Activated naive CD4-positive, alpha-beta T cell treated with anti-CD3 and anti-CD28 coated beads, Interleukin-2, amount 10 ng/mL, durations not matched to agents 7 days and 5 days (primary cell): ENCODE data around the gene KCNC3.
"Not testable (repeated sequence)": the region's sequence is repeated elsewhere in the genome, so short reads cannot be mapped to it uniquely, and the experiment has no call there.

Experiments
- CTCF ChIA-PET: fragments of 350-600 bp; sonication (Branson Sonifier 250); formaldehyde crosslinking; loops from one replicate; lab custom pipeline; 2021; ENCODE audit warnings: antibody characterized with exemption; lab: Charles Lee
- DNase-seq: peaks from one replicate; pipeline ENCODE4 v3.0.0-alpha.2; 2020
- H3K27ac Mint-ChIP-seq: one replicate; pipeline ENCODE4 v1.8.0; 2021; ENCODE audit warnings: mild to moderate bottlenecking, moderate library complexity, mixed read lengths
- H3K27me3 Mint-ChIP-seq: one replicate; pipeline ENCODE4 v1.8.0; 2021; ENCODE audit warnings: mild to moderate bottlenecking, mixed read lengths
- H3K36me3 Mint-ChIP-seq: one replicate; pipeline ENCODE4 v1.8.0; 2021; ENCODE audit warnings: mixed read lengths
- H3K4me1 Mint-ChIP-seq: one replicate; pipeline ENCODE4 v1.8.0; 2021; ENCODE audit warnings: mixed read lengths
- H3K4me3 Mint-ChIP-seq: one replicate; pipeline ENCODE4 v1.8.0; 2021; ENCODE audit warnings: mild to moderate bottlenecking, moderate library complexity, mixed read lengths
- H3K9me3 Mint-ChIP-seq: one replicate; pipeline ENCODE4 v1.8.0; 2021; ENCODE audit warnings: mixed read lengths

The KCNC3 gene

DNA sequence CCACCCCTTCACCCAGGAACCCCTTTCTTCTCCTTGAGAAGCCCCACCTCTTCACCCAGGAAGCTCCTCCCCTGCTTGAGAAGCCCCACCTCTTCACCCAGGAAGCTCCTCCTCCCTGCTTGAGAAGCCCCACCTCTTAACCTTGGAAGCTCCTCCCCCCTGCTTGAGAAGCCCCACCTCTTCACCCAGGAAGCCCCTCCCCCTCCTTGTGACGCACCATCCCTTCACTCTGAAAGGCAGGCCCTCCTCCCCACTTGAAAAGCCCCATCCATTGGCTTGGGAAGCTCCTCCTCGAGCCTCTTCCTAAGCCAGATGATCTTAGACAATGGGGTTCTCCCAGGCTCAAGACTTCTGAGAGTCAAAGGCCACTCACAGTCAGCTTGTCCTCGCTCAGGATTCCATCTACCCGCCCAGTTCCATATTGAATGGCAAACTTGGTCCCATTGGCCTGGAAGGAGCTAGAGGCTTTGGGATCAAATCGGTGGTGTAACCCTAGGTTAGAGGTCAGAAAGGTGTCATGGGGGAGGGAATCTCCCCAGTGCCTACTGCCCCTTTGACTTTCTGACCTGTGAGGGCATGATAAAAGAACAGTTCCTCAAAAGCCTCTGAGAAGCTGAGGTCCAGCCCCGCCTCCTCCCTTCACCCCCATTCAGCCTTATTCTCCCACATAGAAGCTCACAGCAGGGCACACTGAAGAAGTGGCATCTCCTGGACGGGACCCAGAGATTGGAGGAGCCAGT lies 32.3 kb upstream of the KCNC3 start:
- no peak for DNase-seq
- Mint-ChIP-seq H3K27me3 (peaks cover 11% of the 10 kb centered on the region), H3K4me3 (no peak overlapping the region), H3K9me3 (no peaks in the 10 kb centered on the region), H3K27ac (no peak overlapping the region), H3K4me1 (peaks cover 87% of the 10 kb centered on the region), H3K36me3 (peaks cover 10% of the 10 kb centered on the region)
- CTCF ChIA-PET: interaction anchor here (1.2 to 2.1 kb wide), 4 partner anchors 10 to 195 kb away, joined by 3 to 8 read pairs (median 4); no protein-coding TSS in a partner anchor

DNA sequence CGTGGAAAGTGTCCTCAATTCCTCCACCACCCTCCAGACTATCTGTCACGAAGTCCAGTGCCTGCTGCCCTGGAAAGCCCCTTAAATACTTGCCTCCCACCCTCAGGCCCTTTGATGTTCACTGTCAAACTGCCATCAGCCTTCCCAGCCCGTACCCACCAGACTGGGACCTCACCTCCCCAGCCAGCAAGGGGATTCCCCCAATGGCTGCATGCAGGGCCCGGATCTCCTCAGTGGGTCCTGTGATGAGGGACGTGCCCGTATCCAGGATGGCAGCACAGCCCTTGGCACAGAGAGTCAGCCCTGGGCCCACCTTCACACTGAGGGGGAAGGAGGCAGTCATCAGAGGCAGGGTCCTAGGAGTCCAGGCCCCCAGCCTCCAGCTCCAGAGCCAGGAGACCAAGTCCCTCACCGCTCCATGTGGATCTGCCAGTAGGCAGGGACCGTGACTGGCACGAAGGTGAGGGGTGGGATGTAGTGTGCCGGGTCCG lies 30.2 kb upstream of the KCNC3 start:
- DNase-seq: no peak
- H3K36me3 Mint-ChIP-seq: peaks cover 10% of the 10 kb centered on the region
- peak overlapping the region; percentile 81 for H3K4me3 Mint-ChIP-seq
- H3K4me1 Mint-ChIP-seq: peaks cover 69% of the 10 kb centered on the region
- no peaks in the 10 kb centered on the region for H3K9me3 Mint-ChIP-seq
- H3K27ac Mint-ChIP-seq: peak overlapping the region; percentile 98
- CTCF ChIA-PET: interaction anchor here (1.2 kb wide), 1 partner anchor 198 kb away, joined by 3 read pairs; no protein-coding TSS in a partner anchor
- H3K27me3 Mint-ChIP-seq: peaks cover 11% of the 10 kb centered on the region

DNA sequence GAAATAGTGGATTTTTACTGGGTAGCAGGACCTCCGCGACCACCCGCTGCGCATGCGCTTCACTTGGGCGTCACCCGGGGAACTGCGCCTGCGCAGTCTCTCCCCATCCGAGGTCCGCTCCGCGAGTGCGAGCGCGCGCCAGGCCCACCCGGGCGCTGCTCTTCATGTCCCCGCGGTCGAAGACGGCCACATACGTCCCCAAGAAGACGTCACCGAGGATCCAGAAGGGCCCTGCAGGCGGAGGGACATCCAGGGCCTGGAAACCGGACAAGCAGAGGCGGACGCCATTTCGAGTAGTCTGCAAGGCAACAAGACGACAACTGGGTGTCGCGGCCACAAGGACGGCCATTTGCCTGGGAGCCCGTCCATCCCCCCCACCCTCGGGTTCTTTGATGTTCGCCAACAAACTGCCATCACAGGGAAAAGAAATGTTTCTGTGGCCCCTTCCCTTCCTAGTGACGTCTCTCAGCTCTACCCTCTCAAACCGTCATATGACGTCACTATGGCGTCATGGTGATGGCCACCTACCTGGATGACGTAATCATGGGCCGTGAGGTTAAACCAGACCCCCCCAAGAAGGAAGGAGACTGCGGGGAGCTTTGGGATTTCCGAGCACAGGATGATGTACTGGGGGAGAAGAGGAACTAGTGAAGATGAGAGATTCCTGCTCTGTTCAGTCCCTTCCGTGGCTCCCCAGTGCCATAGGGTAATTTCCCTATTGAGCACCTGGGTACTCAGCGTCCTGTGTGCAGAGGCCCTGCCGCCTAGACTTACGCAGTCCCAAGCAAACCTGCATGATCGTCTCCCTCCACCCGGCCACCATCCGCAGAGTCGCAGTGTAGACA lies 29.5 kb upstream of the KCNC3 start:
- CTCF ChIA-PET: interaction anchor here (1.2 to 2.9 kb wide), 4 partner anchors 10 to 199 kb away, joined by 3 to 28 read pairs (median 14); no protein-coding TSS in a partner anchor
- Mint-ChIP-seq H3K4me1 (peaks cover 65% of the 10 kb centered on the region), H3K36me3 (peaks cover 10% of the 10 kb centered on the region), H3K9me3 (no peaks in the 10 kb centered on the region), H3K4me3 (peak overlapping the region; percentile 81), H3K27ac (peak overlapping the region; percentile 98), H3K27me3 (peaks cover 11% of the 10 kb centered on the region)
- peak; percentile 77 for DNase-seq

DNA sequence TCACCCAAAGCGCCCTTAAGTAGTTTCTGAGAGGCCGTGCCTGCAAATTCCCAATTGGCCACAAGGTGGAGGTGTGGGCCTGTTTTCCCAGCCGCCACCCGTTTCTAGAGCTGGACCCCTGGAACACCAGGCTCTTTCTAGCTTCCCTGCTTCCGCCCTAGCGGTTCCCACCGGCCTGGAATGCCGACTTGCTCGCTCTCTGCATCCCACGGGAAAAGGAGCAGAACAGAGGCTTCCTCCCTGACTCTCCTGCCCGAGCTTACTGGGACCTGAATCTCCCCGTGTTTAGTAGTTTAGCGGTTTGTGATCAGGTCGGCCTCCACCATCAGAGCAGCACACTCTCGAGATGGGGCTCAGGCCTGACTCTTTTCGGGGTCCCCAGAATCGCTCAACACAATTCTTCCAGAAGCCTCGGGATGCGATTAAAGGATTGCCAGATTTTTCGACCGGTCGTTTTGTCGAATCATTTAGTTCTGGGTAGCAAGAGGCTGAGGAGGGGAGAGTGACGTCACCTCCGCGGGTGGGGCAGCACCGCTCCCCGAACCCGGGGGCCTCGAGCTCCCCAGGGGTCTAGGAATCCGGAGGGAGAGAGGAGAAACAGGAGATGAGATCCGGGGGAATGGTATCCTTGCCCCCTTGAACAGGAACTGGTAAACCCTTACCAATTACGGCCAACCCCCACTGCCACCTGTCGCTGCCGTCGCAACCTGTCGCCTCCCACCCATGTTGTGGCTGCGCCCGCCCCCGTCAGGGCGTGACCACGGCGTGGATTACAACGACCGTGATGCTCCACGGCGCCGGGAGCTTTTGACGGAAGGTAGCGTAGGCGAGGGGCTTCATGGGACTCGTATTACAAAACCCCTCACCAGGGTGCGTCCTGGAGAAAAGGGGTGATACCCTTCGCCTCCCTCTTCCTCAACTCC lies 28.3 kb upstream of the KCNC3 start:
- Mint-ChIP-seq H3K36me3 (peaks cover 7% of the 10 kb centered on the region), H3K27ac (peak overlapping the region; percentile 98), H3K4me1 (peaks cover 53% of the 10 kb centered on the region), H3K9me3 (no peaks in the 10 kb centered on the region), H3K4me3 (peak overlapping the region; percentile 81), H3K27me3 (peaks cover 11% of the 10 kb centered on the region)
- peak; percentile 90 for DNase-seq
- CTCF ChIA-PET: interaction anchor here (0.9 to 2.9 kb wide), 14 partner anchors 10 to 198 kb away, joined by 3 to 28 read pairs (median 6); partner anchors contain the start of genes KCNC3, NR1H2 and POLD1

DNA sequence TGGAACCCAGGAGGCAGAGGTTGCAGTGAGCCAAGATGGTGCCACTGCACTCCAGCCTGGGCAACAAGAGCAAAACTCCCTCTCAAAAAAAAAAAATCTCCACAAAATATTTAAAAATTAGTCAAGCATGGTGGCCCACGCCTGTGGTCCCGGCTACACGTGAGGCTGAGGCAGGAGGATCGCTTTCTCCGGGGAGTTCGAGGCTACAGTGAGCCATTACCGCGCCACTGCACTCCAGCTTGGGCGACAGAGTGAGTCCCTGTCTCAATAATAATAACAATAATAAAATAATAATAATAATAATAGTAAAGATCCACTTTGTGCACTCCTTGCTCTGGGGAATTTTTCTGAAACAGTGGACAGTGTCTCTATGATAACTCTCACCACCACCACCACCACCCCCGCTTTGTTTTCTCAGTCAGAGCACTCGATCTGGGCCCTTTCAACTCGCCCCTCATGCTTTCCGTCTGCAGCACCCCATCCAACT lies 27.6 kb upstream of the KCNC3 start:
- no peak for DNase-seq

DNA sequence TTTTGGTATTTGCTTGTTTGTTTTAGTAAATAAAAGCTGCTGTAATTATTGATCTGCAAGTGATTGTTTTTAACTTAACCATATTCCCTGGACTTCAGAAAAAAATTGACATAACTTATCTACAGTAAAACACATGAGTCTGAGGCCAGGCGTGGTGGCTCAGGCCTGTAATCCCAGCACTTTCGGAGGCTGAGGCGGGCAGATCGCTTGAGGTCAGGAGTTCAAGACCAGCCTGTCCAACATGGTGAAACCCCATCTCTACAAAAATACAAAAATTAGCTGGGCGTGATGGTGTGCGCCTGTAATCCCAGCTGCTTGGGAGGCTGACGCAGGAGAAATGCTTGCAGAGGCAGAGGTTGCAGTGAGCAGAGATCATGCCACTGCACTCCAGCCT lies 24.3 kb upstream of the KCNC3 start:
- peaks cover 15% of the 10 kb centered on the region for H3K4me1 Mint-ChIP-seq
- H3K4me3 Mint-ChIP-seq, H3K27ac Mint-ChIP-seq, DNase-seq, H3K27me3 Mint-ChIP-seq, H3K9me3 Mint-ChIP-seq, H3K36me3 Mint-ChIP-seq: not testable (repeated sequence)
- CTCF ChIA-PET: interaction anchor here (1.0 to 1.5 kb wide), 2 partner anchors 15 to 22 kb away, joined by 3 read pairs; partner anchors contain the start of gene NR1H2

More for the DNA sequence above, 27.6 kb upstream of the KCNC3 start:
- Mint-ChIP-seq H3K4me3 (no peak overlapping the region), H3K4me1 (peaks cover 46% of the 10 kb centered on the region), H3K27me3 (peaks cover 11% of the 10 kb centered on the region), H3K36me3 (peaks cover 7% of the 10 kb centered on the region), H3K27ac (no peak overlapping the region), H3K9me3 (no peaks in the 10 kb centered on the region)
- CTCF ChIA-PET: interaction anchor here (0.9 to 2.9 kb wide), 14 partner anchors 9 to 199 kb away, joined by 3 to 28 read pairs (median 6); partner anchors contain the start of genes KCNC3, NR1H2 and POLD1

DNA sequence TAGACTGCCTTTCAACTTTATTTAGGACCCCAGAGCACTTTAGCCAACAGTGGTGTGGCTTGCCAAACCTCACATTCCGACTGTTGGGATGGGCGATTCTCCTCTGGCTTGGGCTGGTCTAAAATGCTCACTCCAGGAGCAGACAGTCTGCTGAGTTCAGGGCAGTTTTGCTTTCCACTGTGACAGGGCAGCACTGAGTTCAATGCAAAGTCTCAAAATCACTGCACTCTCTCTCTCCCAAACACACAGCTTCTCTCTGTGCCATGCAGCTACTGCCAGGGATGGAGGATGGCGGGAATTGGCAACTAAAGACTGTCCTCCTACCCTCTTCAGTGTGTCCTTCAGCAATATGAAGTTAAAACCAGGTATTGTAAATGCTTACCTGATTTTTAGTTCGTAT lies 23.1 kb upstream of the KCNC3 start:
- DNase-seq: no peak
- CTCF ChIA-PET: interaction anchor here (1.4 to 1.5 kb wide), 3 partner anchors 24 to 204 kb away, joined by 3 to 5 read pairs (median 3); partner anchors contain the start of gene NR1H2
- Mint-ChIP-seq H3K4me3 (no peak overlapping the region), H3K27me3 (no peaks in the 10 kb centered on the region), H3K27ac (no peak overlapping the region), H3K9me3 (no peaks in the 10 kb centered on the region), H3K36me3 (no peaks in the 10 kb centered on the region), H3K4me1 (peaks cover 10% of the 10 kb centered on the region)

DNA sequence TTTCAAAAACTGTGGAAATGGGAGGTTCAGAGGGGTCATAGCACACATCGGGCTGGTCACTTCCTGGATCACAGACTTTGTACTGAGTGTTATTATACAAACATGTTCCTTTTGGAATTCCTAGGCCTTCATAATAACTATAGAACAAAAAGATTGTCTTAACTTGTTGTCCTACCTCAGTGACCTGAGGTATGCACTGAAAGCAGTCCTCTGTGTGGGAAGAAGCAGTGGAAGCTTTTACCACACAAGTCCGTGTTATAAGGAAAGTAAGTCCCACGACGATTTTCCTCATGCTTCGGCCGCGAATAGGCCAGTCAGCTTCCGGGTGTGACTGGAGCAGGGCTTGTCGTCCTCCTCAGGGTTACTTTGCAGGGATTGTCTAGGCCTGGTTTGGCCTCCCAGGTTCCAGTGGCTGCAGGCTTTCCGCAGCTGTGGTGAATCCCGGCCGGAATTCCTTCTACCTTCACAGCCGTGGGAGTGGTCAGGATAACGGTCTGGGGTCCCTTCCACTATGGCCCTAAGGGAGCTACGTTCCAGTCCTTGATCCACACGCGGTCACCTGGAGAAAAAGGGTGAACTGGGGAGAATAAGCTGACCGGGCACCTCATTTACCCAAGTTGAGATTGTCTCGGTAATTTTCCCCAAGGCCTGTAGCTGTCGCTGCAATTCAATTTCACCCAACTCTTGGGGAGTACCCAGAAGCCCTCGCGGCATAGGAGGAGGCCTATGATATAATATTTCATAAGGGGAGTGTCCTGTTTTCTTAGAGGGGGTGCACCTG lies 20.3 kb upstream of the KCNC3 start:
- CTCF ChIA-PET: interaction anchor here (3.4 kb wide), 1 partner anchor 8 kb away, joined by 11 read pairs; no protein-coding TSS in a partner anchor
- no peak for DNase-seq
- Mint-ChIP-seq H3K27me3 (no peaks in the 10 kb centered on the region), H3K36me3 (peaks cover 9% of the 10 kb centered on the region), H3K27ac (no peak overlapping the region), H3K4me1 (peaks cover 27% of the 10 kb centered on the region), H3K9me3 (peaks cover 7% of the 10 kb centered on the region), H3K4me3 (no peak overlapping the region)

DNA sequence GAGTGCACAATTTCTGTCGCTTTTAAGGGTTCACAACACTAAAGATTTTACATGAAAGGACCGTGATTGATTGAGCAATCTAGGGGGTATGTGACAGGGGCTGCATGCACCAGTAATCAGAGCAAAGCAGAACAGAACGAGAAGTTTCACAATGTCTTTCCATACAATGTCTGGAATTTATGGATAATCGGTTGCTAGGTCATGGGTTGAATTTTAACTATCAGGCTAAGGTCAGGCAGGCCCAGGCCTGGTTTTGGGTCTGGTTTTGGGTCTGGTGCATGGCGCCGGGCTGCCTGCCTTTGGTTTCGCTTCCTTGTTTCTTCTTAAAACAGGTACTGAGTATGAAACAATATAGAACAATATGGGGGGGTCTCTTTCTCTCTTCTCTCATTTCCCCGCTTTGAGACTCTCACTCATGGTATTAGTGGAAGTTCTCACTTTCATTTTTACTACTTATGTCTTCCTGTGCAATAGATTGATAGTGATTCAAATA lies 18.0 kb upstream of the KCNC3 start:
- H3K27ac Mint-ChIP-seq: peak overlapping the region; percentile 85
- H3K27me3 Mint-ChIP-seq, H3K9me3 Mint-ChIP-seq, DNase-seq: not testable (repeated sequence)
- CTCF ChIA-PET: interaction anchor here (3.4 kb wide), 1 partner anchor 10 kb away, joined by 11 read pairs; no protein-coding TSS in a partner anchor
- H3K4me1 Mint-ChIP-seq: peaks cover 31% of the 10 kb centered on the region
- peak overlapping the region; percentile 3 for H3K4me3 Mint-ChIP-seq
- H3K36me3 Mint-ChIP-seq: peaks cover 15% of the 10 kb centered on the region

DNA sequence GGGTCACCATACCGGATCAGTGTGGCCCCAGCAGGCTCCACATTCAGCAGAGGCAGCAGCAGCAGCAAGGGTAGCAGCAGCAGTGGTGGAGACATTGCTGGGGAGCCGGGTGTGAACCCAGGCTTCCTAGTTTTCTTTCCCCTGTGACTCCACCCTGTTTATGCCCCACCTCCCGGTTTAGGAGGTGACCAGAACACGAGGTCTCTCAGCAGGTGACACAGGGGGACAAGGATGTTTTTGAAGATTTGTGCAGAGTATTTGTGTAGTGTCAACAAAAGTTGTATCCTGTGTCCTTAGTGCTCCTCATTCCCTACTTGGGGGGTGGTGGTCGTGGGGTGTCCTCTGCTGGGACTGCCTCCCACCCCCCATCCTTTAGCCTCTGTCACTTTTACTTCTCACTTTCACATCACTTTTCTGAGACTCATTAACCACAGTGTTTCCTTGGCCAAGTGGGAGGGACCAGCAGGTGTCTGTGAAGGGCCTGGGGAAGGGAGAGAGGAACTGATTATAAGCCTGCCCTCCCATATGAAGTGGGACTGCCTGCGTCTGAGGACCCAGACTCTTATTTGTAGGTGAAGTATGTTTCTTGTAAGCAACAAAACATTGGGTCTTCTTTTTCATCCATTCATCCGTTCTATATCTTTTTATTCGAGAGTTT lies 15.6 kb upstream of the KCNC3 start:
- Mint-ChIP-seq H3K4me1 (peaks cover 31% of the 10 kb centered on the region), H3K27me3 (no peaks in the 10 kb centered on the region), H3K27ac (peak overlapping the region; percentile 58), H3K36me3 (peaks cover 19% of the 10 kb centered on the region), H3K9me3 (peaks cover 13% of the 10 kb centered on the region), H3K4me3 (no peak overlapping the region)
- CTCF ChIA-PET: no interaction called here
- no peak for DNase-seq

DNA sequence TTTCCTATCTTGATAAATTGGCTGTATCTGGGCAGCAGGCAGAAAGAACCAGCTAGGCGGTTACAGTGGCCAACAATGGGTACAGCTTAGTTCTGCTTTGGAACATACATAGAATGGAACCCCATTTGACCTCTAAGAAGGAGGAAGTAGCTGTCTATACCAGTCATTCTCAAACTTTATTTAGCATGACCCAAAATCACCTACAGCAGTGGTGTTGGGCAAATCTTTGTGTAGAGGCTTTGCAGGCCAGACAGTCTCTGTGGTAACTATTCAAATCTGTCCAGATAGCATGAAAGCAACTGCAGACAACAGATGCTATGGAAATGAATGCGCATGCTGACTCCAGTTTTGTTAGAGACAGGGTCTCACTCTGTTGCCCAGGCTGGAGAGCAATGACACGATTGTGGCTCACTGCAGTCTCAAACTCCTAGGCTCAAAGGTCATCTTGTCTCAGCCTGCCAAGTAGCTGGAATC lies 12.0 kb upstream of the KCNC3 start:
- H3K27me3 Mint-ChIP-seq: no peaks in the 10 kb centered on the region
- no peak overlapping the region for H3K4me3 Mint-ChIP-seq
- peaks cover 18% of the 10 kb centered on the region for H3K36me3 Mint-ChIP-seq
- peaks cover 11% of the 10 kb centered on the region for H3K9me3 Mint-ChIP-seq
- CTCF ChIA-PET: interaction anchor here (1.5 kb wide), 1 partner anchor 12 kb away, joined by 4 read pairs; the partner anchor contains the start of gene KCNC3
- H3K27ac Mint-ChIP-seq: no peak overlapping the region
- DNase-seq: no peak
- peaks cover 15% of the 10 kb centered on the region for H3K4me1 Mint-ChIP-seq

DNA sequence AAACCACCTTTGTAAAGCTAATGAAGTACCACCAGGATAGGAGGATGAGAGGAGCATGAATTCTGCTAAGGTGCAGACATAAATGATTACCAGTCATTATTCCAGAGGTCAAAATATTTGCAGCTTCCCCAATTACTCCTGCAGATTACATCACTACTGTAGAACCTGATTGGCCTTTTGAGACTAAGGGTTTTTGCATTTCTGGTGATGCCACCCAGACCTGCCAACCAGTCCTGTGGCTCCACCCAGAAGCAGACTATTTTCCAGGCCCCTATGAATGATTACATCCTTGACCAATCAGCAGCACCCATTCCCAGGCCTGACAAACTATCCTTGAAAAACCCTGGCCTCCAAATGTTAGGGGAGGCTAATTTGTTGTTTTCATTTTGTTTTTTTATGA lies 11.2 kb upstream of the KCNC3 start:
- CTCF ChIA-PET: no interaction called here
- no peaks in the 10 kb centered on the region for H3K27me3 Mint-ChIP-seq
- no peak overlapping the region for H3K27ac Mint-ChIP-seq
- H3K9me3 Mint-ChIP-seq: peaks cover 11% of the 10 kb centered on the region
- no peak overlapping the region for H3K4me3 Mint-ChIP-seq
- peaks cover 16% of the 10 kb centered on the region for H3K36me3 Mint-ChIP-seq
- peaks cover 18% of the 10 kb centered on the region for H3K4me1 Mint-ChIP-seq
- DNase-seq: no peak
